CD14-positive monocyte (primary cell): ENCODE measurements around the gene TPR. TPM values are rescaled to one million over a fixed set of nuclear protein-coding genes. Genes with fewer than 3 reads are reported as not detected.

ENCODE experiments used
- DNase-seq, 3 donors: peaks; one replicate each; pipeline ENCODE4 v3.0.0-alpha.2; 2011 to 2022
- H2AFZ ChIP-seq: 2 replicates; pipeline ENCODE4 v1.6.0; 2012; ENCODE audit warnings: mild to moderate bottlenecking, low read depth, low read length, inconsistent platforms; ENCODE audit not compliant: insufficient read depth, poor library complexity, severe bottlenecking
- H3K27ac ChIP-seq, 2 donors: 1 replicate in 1 of 2; 2 replicates in 1 of 2; pipeline ENCODE4 v1.5.1; 2012 to 2013; ENCODE audit warnings: low read length in 2 of 2, control low read depth in 1 of 2, inconsistent platforms in 1 of 2, low read depth in 1 of 2, mild to moderate bottlenecking in 1 of 2
- H3K27me3 ChIP-seq, 2 donors: one replicate each; pipeline versions ENCODE4 v1.6.0 to v1.6.1; 2011 to 2013; ENCODE audit warnings: low read length in 2 of 2; ENCODE audit not compliant: control insufficient read depth in 2 of 2, insufficient read depth in 2 of 2
- H3K36me3 ChIP-seq, 2 donors: replicated peaks in 1 of 2; 1 replicate in 1 of 2; 2 replicates in 1 of 2; pipeline versions ENCODE4 v1.5.1 to v1.6.1; 2012 to 2013; ENCODE audit warnings: low read length in 2 of 2, control low read depth in 1 of 2, inconsistent platforms in 1 of 2, mild to moderate bottlenecking in 1 of 2; ENCODE audit not compliant: insufficient read depth in 2 of 2, control insufficient read depth in 1 of 2
- H3K4me1 ChIP-seq, 2 donors: 1 replicate in 1 of 2; 2 replicates in 1 of 2; pipeline versions ENCODE4 v1.5.1 to v1.6.1; 2012 to 2013; ENCODE audit warnings: low read length in 2 of 2, control low read depth in 1 of 2, inconsistent platforms in 1 of 2, mild to moderate bottlenecking in 1 of 2, moderate library complexity in 1 of 2; ENCODE audit not compliant: insufficient read depth in 2 of 2, control insufficient read depth in 1 of 2
- H3K4me2 ChIP-seq: replicated peaks from 2 replicates; pipeline ENCODE3; 2012; ENCODE audit warnings: low read length, moderate library complexity, mild to moderate bottlenecking; ENCODE audit not compliant: poor library complexity, severe bottlenecking; ENCODE audit errors: extremely low read depth
- H3K4me3 ChIP-seq, 3 experiments: fragments of 200-600 bp in 1 of 3; sonication (generic) in 1 of 3; replicated peaks in 1 of 3; 1 replicate in 2 of 3; 2 replicates in 1 of 3; pipeline ENCODE4 v1.5.1; 2011 to 2013; ENCODE audit warnings: low read length in 3 of 3, mild to moderate bottlenecking in 3 of 3, control low read depth in 2 of 3, low read depth in 2 of 3, inconsistent platforms in 1 of 3, moderate library complexity in 1 of 3
- H3K79me2 ChIP-seq: 2 replicates; pipeline ENCODE4 v1.6.0; 2012; ENCODE audit warnings: mild to moderate bottlenecking, control low read depth, inconsistent platforms, low read length, moderate library complexity; ENCODE audit not compliant: insufficient read depth
- H3K9ac ChIP-seq: 2 replicates; pipeline ENCODE4 v1.6.0; 2017; ENCODE audit warnings: low read length, mild to moderate bottlenecking; ENCODE audit not compliant: insufficient read depth, poor library complexity, severe bottlenecking
- H3K9me3 ChIP-seq, 2 donors: replicated peaks in 1 of 2; 1 replicate in 1 of 2; 2 replicates in 1 of 2; pipeline versions ENCODE4 v1.5.1 to v1.6.1; 2012 to 2013; ENCODE audit warnings: low read length in 2 of 2, control low read depth in 1 of 2; ENCODE audit not compliant: control insufficient read depth in 1 of 2, insufficient read depth in 1 of 2
- H4K20me1 ChIP-seq: 2 replicates; pipeline ENCODE4 v1.6.0; 2012; ENCODE audit warnings: mild to moderate bottlenecking, low read length, control low read depth, moderate library complexity; ENCODE audit not compliant: insufficient read depth
- H3K27ac Mint-ChIP-seq, 7 donors: one replicate each; pipeline ENCODE4 v1.8.0; 2020; ENCODE audit warnings: mild to moderate bottlenecking in 7 of 7, mixed read lengths in 7 of 7, moderate library complexity in 6 of 7, inconsistent platforms in 2 of 7
- H3K27me3 Mint-ChIP-seq, 3 donors: one replicate each; pipeline ENCODE4 v1.8.0; 2021 to 2022; ENCODE audit warnings: low read depth in 3 of 3, mild to moderate bottlenecking in 3 of 3, mixed read lengths in 3 of 3, moderate library complexity in 3 of 3, inconsistent platforms in 1 of 3
- H3K36me3 Mint-ChIP-seq, 2 donors: one replicate each; pipeline ENCODE4 v1.8.0; 2020; ENCODE audit warnings: mixed read lengths in 2 of 2, inconsistent platforms in 1 of 2, mild to moderate bottlenecking in 1 of 2
- H3K4me1 Mint-ChIP-seq: one replicate; pipeline ENCODE4 v1.8.0; 2020; ENCODE audit warnings: mild to moderate bottlenecking, mixed read lengths
- H3K4me3 Mint-ChIP-seq, 2 donors: one replicate each; pipeline ENCODE4 v1.8.0; 2020; ENCODE audit warnings: mild to moderate bottlenecking in 2 of 2, mixed read lengths in 2 of 2, moderate library complexity in 1 of 2
- H3K9me3 Mint-ChIP-seq, 7 donors: one replicate each; pipeline ENCODE4 v1.8.0; 2020 to 2022; ENCODE audit warnings: mixed read lengths in 7 of 7, mild to moderate bottlenecking in 6 of 7, moderate library complexity in 6 of 7, inconsistent platforms in 2 of 7
- WGBS: methylation state at CpG from one replicate; pipeline ENCODE4 v1.1.5; 2013; ENCODE audit warnings: missing lambda C conversion rate; ENCODE audit not compliant: insufficient coverage; 5-methylcytosine and 5-hydroxymethylcytosine counted together
- intact Hi-C, 2 donors: fragments of 100-400 bp; cut with micrococcal nuclease; formaldehyde crosslinking; loops; one replicate each; pipeline versions ENCODE4 v1.15.0 to v1.15.1; 2023
- polyA plus RNA-seq, 3 donors: library from polyadenylated mRNA; depleted of rRNA in 1 of 3; unstranded in 2 of 3; stranded (reverse) in 1 of 3; fragments of 300-500 nt in 2 of 3; fragments of >200 nt in 1 of 3; fragmentation: Illumina TruSeq in 2 of 3; gene quantifications; 1 replicate in 2 of 3; 2 replicates in 1 of 3; pipeline ENCODE4 v1.2.3, GENCODE V29; 2012 to 2021
- TF ChIP-seq, protein P1 (sequence below): fragments of 200-600 bp; IDR thresholded peaks from one replicate; pipeline ENCODE4 v1.8.0; 2022; ENCODE audit warnings: antibody characterized with exemption, mild to moderate bottlenecking

TPR gene
- polyA plus RNA-seq, 3 donors, result 4.3 to 23.3 (median 13.2) TPM

DNA sequence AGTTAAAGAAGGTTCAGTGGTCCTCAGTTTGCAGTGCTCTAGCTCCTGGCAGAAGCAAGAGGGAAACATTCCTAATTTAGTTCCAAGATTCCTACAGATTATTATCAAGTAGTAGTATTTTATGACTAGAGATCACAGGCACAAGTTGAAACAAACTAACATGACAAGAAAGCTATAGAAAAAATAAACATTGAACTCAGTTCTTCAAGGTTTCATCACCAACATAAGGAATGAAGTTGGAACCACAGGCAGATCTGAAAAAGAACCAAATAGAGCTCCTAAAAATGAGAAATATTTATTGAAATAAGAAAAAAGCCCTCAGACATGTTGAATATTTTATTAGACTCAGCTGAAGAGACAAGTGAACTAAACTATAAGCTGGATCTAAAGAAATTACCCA is 45.3 kb upstream of the TPR start:
- Histone ChIP-seq H3K9ac (no peak overlapping the region), H3K9me3 (no peaks in the 10 kb centered on the region), H2AFZ (no peak overlapping the region), H3K4me3 (no peak overlapping the region), H3K79me2 (no peaks in the 10 kb centered on the region), H3K27ac (no peak overlapping the region), H3K27me3 (no peaks in the 10 kb centered on the region), H4K20me1 (no peaks in the 10 kb centered on the region), H3K4me2 (no peak overlapping the region), H3K4me1 (no peaks in the 10 kb centered on the region), H3K36me3 (peaks cover 38 to 48% of the 10 kb centered on the region in 2 donors)
- no peaks in the 10 kb centered on the region for H3K27me3 Mint-ChIP-seq
- TF ChIP-seq, protein P1, sequence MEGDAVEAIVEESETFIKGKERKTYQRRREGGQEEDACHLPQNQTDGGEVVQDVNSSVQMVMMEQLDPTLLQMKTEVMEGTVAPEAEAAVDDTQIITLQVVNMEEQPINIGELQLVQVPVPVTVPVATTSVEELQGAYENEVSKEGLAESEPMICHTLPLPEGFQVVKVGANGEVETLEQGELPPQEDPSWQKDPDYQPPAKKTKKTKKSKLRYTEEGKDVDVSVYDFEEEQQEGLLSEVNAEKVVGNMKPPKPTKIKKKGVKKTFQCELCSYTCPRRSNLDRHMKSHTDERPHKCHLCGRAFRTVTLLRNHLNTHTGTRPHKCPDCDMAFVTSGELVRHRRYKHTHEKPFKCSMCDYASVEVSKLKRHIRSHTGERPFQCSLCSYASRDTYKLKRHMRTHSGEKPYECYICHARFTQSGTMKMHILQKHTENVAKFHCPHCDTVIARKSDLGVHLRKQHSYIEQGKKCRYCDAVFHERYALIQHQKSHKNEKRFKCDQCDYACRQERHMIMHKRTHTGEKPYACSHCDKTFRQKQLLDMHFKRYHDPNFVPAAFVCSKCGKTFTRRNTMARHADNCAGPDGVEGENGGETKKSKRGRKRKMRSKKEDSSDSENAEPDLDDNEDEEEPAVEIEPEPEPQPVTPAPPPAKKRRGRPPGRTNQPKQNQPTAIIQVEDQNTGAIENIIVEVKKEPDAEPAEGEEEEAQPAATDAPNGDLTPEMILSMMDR, result no peak
- intact Hi-C loops, result no loop called here
- no peak for DNase-seq
- no peak overlapping the region for H3K4me3 Mint-ChIP-seq
- no peaks in the 10 kb centered on the region for H3K4me1 Mint-ChIP-seq
- H3K9me3 Mint-ChIP-seq, result peaks cover 0 to 2% (median 0%) of the 10 kb centered on the region in 7 donors
- peaks cover 30 to 43% of the 10 kb centered on the region in 2 donors for H3K36me3 Mint-ChIP-seq
- H3K27ac Mint-ChIP-seq, result peak overlapping the region in 3 of 7 donors; percentile 6 to 47 (median 7)

DNA sequence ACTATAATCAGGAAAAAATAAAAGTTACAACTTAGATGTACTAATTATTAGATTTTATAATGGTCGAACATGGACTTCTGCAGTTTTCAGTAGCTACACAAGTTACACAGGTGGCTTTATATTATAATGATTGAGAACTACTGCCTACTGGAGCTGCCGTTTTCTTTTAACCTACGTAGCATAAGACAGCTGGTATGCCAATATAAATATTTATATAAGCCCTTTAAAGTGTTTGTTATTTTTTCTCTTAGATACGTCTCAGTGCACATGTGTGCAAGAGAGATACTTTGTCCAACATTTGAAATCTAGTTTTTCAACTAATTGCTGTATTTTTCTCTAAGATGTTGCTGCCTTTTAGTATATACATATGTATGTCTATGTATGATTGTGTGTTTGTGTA is 43.5 kb upstream of the TPR start:
- Mint-ChIP-seq H3K4me1 (no peaks in the 10 kb centered on the region), H3K9me3 (no peaks in the 10 kb centered on the region), H3K36me3 (peaks cover 36 to 50% of the 10 kb centered on the region in 2 donors), H3K27ac (no peak overlapping the region), H3K27me3 (no peaks in the 10 kb centered on the region), H3K4me3 (no peak overlapping the region)
- no peak for DNase-seq
- H3K79me2 ChIP-seq, result no peaks in the 10 kb centered on the region
- H4K20me1 ChIP-seq, result no peaks in the 10 kb centered on the region
- H3K36me3 ChIP-seq, result peaks cover 42 to 54% of the 10 kb centered on the region in 2 donors
- H3K4me3 ChIP-seq, result no peak overlapping the region
- TF ChIP-seq, protein P1, result no peak
- H2AFZ ChIP-seq, result no peak overlapping the region
- H3K9ac ChIP-seq, result no peak overlapping the region
- no CpG with 5 or more reads among the region's 4 CpGs for WGBS
- H3K27me3 ChIP-seq, result no peaks in the 10 kb centered on the region
- H3K4me2 ChIP-seq, result no peak overlapping the region
- H3K9me3 ChIP-seq, result no peaks in the 10 kb centered on the region
- intact Hi-C loops, result no loop called here
- H3K27ac ChIP-seq, result no peak overlapping the region
- no peaks in the 10 kb centered on the region for H3K4me1 ChIP-seq
